Pancreas (tissue), 10 donors: ENCODE data around the gene MAEL. TPM values are rescaled to one million over a fixed set of nuclear protein-coding genes. Genes with fewer than 3 reads are reported as not detected.

ENCODE experiments used
- ATAC-seq, 4 donors: fragments of 200-7000 bp; cut with Tn5 transposase; one replicate each; pipeline versions ENCODE4 v1.8.0 to v1.9.1; 2020; ENCODE audit warnings: mild to moderate bottlenecking in 4 of 4, moderate library complexity in 4 of 4
- DNase-seq, 6 donors: peaks; one replicate each; pipeline ENCODE4 v3.0.0-alpha.2; 2020
- FAIRE-seq: peaks from 2 replicates; lab custom pipeline; 2012; peaks lifted over from hg19 to GRCh38; lab: Jason Lieb, UNC
- H3K27ac ChIP-seq, 4 donors: fragments of 200-600 bp; sonication (generic); 1 replicate in 3 of 4; 2 replicates in 1 of 4; pipeline versions ENCODE4 v1.5.0 to v1.8.0; 2020
- H3K27me3 ChIP-seq, 4 donors: fragments of 200-600 bp; one replicate each; pipeline ENCODE4 v1.8.0; 2021
- H3K36me3 ChIP-seq, 3 donors: fragments of 200-600 bp; sonication (generic) in 1 of 3; one replicate each; pipeline versions ENCODE4 v1.5.0 to v1.8.0; 2020 to 2021
- H3K4me1 ChIP-seq, 3 donors: fragments of 200-600 bp; one replicate each; pipeline ENCODE4 v1.8.0; 2021
- H3K4me3 ChIP-seq, 4 donors: fragments of 200-600 bp; sonication (generic) in 2 of 4; one replicate each; pipeline versions ENCODE4 v1.5.0 to v1.8.0; 2020 to 2021
- H3K9me3 ChIP-seq, 4 donors: fragments of 200-600 bp; one replicate each; pipeline ENCODE4 v1.8.0; 2021
- WGBS, 2 donors: extraction: QIAGEN DNeasy Blood & Tissue Kit; methylation state at CpG; one replicate each; pipeline ENCODE4 v1.1.7; 2013; 5-methylcytosine and 5-hydroxymethylcytosine counted together
- intact Hi-C, 3 donors: fragments of 100-400 bp; cut with DNase I; formaldehyde crosslinking; loops; one replicate each; pipeline versions ENCODE4 v1.11.1 to v1.14.2; 2022
- polyA plus RNA-seq, 2 donors: library from polyadenylated mRNA; stranded (reverse); fragments of 200-250 nt; gene quantifications; one replicate each; pipeline ENCODE4 v1.2.3, GENCODE V29; 2013
- total RNA-seq, 6 donors: library from RNA; stranded (reverse); fragmentation: NEBNext Ultra II Directional in 4 of 6; extraction: Animal tissue kit (Norgen Biotek cat#: 25700) in 4 of 6; gene quantifications; one replicate each; pipeline versions ENCODE4 v1.2.1 to v1.2.4, GENCODE V29; 2021 to 2023
- TF ChIP-seq, protein P1 (sequence below), 4 donors: fragments of 200-600 bp; sonication (generic) in 3 of 4; IDR thresholded peaks; one replicate each; pipeline versions ENCODE4 v1.5.0 to v1.8.0; 2021; ENCODE audit warnings: antibody characterized with exemption in 4 of 4
- donor health status: healthy with polysubstance abuse.
- donor health status: DM: no; HTN: no; CAD: no; lungs with moderate emphysema.
- donor health status: DM: no; HTN: no; CAD: no.
- donor health status: control.
- donor health status: control.
- donor health status: Bipolar disorder and iron deficiency.
- donor health status: DM: yes; HTN: yes; CAD: no.
- donor health status: DM: no; HTN: no; CAD: no.
- donor health status: DM: no; HTN: no; CAD: no.
- donor health status: DM: yes; HTN: yes; CAD: no.

MAEL gene
- total and polyA plus RNA-seq, 8 donors: 0.12 to 0.23 TPM; not detected in 6

DNA sequence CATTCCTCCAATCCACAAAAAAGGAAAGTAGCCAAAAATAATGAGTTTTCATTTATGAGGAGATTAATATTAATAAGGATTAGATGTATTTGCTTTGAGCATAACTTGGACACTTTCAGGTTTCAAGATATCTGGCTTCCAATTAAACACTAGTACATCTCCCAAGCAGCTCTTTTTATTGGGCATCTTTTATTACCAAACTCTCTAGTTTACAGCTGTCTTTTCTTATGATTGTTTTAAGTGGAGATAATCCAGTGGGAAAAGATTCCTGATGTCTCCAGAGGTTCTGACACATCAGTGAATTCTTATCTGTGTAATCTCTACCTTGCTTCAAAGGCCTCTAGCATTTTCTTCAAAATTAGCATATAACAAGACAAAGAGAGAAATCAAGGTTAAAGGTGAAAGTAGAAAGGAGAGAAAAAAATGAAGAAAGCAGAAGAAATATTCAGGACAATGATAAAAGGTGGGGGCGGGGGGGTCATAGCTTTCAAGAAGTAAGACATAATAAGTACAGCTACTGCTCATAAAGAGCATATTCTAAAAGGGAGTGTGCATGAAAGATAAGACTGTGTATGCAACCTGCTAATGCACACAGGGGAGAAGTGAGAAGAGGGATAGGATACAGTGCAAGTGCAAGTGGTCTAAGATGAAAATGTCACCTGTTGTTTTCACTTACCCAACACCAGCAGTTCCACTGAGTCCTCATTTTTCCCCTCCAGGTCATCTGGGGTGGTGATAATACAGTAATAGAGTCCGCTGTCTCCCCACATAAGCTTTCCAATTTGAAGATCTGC is 32.8 kb upstream of the MAEL start:
- Histone ChIP-seq H3K27ac (no peak overlapping the region), H3K4me1 (no peaks in the 10 kb centered on the region), H3K9me3 (no peaks in the 10 kb centered on the region), H3K4me3 (no peak overlapping the region), H3K36me3 (no peaks in the 10 kb centered on the region), H3K27me3 (no peaks in the 10 kb centered on the region)
- TF ChIP-seq, protein P1, sequence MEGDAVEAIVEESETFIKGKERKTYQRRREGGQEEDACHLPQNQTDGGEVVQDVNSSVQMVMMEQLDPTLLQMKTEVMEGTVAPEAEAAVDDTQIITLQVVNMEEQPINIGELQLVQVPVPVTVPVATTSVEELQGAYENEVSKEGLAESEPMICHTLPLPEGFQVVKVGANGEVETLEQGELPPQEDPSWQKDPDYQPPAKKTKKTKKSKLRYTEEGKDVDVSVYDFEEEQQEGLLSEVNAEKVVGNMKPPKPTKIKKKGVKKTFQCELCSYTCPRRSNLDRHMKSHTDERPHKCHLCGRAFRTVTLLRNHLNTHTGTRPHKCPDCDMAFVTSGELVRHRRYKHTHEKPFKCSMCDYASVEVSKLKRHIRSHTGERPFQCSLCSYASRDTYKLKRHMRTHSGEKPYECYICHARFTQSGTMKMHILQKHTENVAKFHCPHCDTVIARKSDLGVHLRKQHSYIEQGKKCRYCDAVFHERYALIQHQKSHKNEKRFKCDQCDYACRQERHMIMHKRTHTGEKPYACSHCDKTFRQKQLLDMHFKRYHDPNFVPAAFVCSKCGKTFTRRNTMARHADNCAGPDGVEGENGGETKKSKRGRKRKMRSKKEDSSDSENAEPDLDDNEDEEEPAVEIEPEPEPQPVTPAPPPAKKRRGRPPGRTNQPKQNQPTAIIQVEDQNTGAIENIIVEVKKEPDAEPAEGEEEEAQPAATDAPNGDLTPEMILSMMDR (IDR thresholded peaks at IDR 0.05): no peak
- ATAC-seq: no peak
- FAIRE-seq: no peak
- 79 to 80% methylated on average over 2 of the region's 2 CpGs for WGBS, 2 donors
- intact Hi-C loops: no loop called here
- no peak for DNase-seq

GRCh38 chr1:166956872-166957271 is 32.2 kb upstream of the MAEL start:
- no peak for ATAC-seq
- Histone ChIP-seq H3K4me1 (no peaks in the 10 kb centered on the region), H3K4me3 (no peak overlapping the region), H3K9me3 (no peaks in the 10 kb centered on the region), H3K27ac (no peak overlapping the region), H3K27me3 (no peaks in the 10 kb centered on the region), H3K36me3 (no peaks in the 10 kb centered on the region)
- no peak for FAIRE-seq
- WGBS, 2 donors: 89 to 98% methylated on average over 2 of the region's 2 CpGs
- TF ChIP-seq, protein P1 (IDR thresholded peaks at IDR 0.05): no peak
- no peak for DNase-seq
- intact Hi-C loops: no loop called here

DNA sequence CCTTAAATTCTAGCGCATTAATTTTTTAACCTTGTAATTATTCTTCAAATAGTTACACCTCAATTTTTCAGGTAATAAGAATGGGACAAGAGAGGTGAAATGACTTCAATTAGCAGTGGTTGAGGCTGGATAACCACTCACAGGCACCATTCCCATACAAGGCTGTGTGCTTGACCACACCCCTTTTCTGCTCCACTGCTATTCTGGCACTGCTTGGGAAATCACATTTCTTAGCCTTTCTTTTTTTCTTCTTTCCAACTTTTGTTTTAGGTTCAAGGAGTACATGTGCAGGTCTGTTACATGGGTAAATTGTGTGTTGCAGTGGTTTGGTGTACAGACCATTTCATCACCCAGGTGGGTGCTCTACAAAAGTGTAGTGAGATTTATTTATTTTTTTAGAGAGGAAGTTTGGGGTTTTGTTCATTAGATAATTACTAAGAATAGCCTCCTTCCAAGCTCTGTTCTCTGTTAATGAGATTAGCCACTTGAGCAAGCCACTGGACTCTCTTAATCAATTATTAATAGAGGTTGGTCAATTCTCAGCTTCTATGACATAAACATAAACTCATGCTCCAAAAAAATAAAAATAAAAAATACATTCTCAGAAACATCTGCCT is 28.1 kb upstream of the MAEL start:
- H3K36me3 ChIP-seq: no peaks in the 10 kb centered on the region
- no peak overlapping the region for H3K27ac ChIP-seq
- WGBS, 2 donors: 81 to 86% methylated on average over 1 of the region's 1 CpG
- FAIRE-seq (no peak), DNase-seq (no peak), ATAC-seq (no peak)
- H3K27me3 ChIP-seq: no peaks in the 10 kb centered on the region
- no peaks in the 10 kb centered on the region for H3K4me1 ChIP-seq
- TF ChIP-seq, protein P1 (IDR thresholded peaks at IDR 0.05): no peak
- no peak overlapping the region for H3K4me3 ChIP-seq
- intact Hi-C loops: no loop called here
- no peaks in the 10 kb centered on the region for H3K9me3 ChIP-seq

- H3K4me3 ChIP-seq: no peak overlapping the region
Measured at GRCh38 chr1:166969074-166969677, 19.9 kb upstream of the MAEL start.

More at GRCh38 chr1:166969074-166969677, 19.9 kb upstream of the MAEL start:
- H3K4me1 ChIP-seq: no peaks in the 10 kb centered on the region
- ATAC-seq: no peak
- peaks cover 0 to 25% (median 1%) of the 10 kb centered on the region in 4 donors for H3K27me3 ChIP-seq
- TF ChIP-seq, protein P1 (IDR thresholded peaks at IDR 0.05): no peak
- FAIRE-seq: no peak
- no peaks in the 10 kb centered on the region for H3K9me3 ChIP-seq
- H3K27ac ChIP-seq: no peak overlapping the region
- DNase-seq: no peak
- WGBS, 2 donors: 67 to 81% methylated on average over 5 of the region's 5 CpGs
- intact Hi-C loops: no loop called here
- no peaks in the 10 kb centered on the region for H3K36me3 ChIP-seq
